GM21576 (cell line): ENCODE measurements around the gene ADAMTS10.
"Not testable (repeated sequence)": the region's sequence is repeated elsewhere in the genome, so short reads cannot be mapped to it uniquely, and the experiment has no call there.

Experiments
- ATAC-seq: cut with Tn5 transposase; IDR thresholded peaks from one replicate; pipeline ENCODE4 v1.9.1; 2021; ENCODE audit warnings: mild to moderate bottlenecking, moderate library complexity; ENCODE audit not compliant: unreplicated experiment

The ADAMTS10 gene

DNA sequence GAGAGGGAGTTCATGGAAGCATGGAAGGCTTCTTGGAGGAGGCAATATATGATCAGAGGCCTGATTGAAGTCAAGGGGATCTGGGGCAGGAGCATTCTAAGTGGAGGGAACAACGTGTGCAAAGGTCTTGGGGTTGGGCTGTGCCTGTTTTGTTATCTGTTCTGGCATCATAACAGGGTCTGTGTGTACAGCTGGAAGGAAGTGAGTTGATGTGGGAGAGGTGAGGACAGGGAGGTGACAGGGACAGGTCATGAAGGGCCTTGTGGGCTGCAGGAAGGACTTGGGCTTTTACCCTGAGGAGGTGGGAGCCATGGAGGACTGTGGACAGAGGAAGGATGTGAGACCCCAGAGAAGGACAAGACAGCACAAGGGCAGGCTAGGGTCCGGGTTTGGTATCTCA lies 18.7 kb upstream of the ADAMTS10 start:
- no peak for ATAC-seq

DNA sequence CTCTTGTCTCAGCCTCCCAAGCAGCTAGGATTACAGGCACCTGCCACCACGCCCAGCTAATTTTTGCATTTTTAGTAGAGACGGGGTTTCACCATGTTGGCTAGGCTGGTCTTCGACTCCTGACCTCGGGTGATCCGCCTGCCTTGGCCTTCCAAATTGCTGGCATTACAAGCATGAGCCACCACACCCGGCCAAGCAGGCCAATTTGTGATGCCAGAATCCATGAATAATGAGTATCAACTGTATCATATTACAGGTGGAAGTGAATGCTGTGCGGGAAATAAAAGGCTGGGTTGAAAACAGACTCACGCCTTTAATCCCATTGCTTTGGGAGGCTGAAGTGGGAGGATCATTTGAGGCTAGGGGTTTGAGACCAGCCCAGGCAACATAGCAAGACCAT lies 16.3 kb upstream of the ADAMTS10 start:
- ATAC-seq: no peak

DNA sequence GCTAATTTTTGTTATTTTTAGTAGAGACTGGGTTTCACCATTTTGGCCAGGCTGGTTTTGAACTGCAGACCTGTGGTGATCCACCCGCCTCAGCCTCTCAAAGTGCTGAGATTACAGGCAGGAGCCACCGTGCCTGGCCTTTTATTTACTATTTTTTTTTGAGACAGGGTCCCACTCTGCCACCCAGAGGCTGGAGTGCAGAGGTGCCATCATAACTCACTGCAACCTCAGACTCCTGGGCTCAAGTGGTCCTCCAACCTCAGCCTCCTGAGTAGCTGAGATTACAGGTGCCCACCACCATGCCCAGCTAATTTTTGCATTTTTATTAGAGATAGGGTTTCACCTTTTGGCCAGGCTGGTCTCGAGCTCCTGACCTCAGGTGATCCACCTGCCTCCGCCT lies 12.4 kb upstream of the ADAMTS10 start:
- not testable (repeated sequence) for ATAC-seq

DNA sequence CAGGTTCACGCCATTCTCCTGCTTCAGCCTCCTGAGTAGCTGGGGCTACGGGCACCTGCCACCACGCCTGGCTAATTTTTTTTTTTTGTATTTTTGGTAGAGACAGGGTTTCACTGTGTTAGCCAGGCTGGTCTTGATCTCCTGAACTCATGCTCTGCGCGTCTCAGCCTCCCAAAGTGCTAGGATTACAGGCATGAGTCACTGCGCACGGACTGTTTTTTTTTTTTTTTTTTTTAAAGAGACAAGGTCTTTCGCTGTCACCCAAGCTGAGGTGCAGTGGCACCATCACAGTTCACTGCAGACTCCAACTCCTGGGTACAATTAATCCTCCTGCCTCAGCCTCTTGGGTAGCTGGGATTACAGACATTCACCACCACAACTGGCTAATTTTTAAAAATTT lies 8.2 kb upstream of the ADAMTS10 start:
- no peak for ATAC-seq

DNA sequence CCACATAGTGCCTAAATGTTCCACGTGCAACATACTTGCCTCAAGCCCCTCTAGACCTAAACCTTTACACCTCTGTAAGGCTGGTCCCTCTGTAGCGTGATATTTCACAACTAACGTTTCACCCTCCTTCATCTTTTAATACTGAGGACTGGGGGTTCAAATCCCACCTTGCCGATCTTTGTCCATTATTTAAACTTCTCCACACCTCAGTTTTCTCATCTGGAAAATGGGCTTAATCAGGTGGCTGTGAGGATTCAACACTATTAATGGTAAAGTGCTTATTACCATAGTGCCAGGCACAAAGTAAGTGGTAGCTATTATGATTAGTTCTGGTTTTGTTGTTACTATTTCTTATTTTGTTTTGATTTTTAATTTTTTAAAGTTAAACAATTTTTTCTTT lies 7.5 kb upstream of the ADAMTS10 start:
- ATAC-seq: no peak

DNA sequence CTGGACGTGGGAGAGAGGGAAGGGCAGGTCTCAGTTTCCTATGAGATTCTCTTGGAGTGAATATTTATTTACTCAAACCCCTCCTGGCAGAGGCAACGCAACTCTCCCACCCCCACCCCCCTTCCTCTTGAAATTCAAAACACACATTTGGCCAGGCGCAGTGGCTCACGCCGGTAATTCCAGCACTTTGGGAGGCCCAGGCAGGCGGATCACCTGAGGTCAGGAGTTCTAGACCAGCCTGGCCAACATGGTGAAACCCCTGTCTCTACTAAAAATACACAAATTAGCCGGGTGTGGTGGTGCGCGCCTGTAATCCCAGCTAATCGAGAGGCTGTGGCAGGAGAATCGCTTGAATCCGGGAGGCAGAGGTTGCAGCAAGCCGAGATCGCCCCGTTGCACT lies 6.8 kb upstream of the ADAMTS10 start:
- not testable (repeated sequence) for ATAC-seq

DNA sequence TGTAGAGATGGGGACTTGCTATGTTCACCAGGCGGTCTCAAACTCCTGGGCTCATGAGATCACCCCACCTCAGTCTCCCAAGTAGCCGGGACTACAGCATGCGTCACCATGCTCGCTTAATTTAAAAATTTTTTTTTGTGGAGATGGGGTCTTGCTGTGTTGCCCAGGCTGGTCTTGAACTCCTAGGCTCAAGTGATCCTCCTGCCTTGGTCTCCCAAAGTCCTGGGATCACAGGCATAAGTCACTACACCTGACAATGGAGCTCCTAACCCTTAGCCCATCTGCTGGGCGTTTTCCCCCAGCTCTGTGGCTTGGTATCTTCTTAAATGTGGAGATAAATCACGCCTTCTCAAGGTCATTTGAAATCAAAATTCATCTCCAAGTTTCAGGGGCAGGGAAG lies 6.3 kb upstream of the ADAMTS10 start:
- ATAC-seq: no peak

DNA sequence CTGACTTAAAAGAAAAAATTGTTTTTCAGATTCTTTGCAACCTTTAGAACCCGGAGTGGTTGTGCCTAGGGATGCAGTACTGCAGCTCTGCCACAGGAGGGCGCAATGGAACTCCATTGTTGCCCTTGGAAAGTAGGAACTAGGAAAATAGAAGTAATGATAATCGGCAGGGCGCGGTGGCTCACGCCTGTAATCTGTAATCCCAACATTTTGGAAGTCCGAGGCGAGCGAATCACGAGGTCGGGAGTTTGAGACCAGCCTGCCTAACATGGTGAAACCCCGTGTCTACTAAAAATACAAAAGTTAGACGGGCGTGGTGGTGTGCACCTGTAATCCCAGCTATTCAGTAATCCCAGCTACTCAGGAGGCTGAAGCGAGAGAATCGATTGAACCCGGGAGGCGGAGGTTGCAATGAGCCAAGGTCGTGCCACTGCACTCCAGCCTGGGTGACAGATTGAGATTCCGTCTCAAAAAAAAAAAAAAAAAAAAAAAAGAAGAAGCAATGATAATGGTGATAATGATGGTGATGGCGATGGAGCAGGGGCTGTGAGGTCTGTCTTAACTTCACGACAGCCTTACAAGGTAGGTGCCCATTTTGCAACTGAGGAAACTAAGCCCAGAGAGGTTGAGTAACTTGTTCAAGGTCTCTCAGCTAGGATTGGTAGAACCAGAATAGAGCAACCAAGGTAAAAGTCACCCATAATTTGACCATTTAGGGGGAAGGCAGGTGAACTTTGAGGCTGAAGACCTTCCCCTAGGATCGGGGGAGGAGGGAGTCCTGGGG lies 5.5 kb upstream of the ADAMTS10 start:
- no peak for ATAC-seq

DNA sequence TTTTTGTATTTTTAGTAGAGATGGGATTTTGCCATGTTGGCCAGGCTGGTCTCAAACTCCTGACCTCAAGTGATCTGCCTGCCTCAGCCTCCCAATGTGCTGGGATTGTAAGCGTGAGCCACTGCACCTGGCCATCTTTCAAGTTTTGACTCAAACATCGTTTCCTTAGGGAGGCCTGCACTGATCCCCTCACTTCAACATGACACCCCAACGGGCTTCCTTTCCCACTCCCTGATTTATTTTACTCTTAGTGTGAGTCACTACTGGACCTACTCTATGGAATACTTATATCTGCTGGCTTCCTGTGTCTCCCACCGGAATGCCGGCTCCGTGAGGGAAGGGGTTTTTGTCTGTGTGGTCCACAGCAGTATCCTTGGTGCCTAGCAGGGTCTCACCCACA lies 4.5 kb upstream of the ADAMTS10 start:
- no peak for ATAC-seq

DNA sequence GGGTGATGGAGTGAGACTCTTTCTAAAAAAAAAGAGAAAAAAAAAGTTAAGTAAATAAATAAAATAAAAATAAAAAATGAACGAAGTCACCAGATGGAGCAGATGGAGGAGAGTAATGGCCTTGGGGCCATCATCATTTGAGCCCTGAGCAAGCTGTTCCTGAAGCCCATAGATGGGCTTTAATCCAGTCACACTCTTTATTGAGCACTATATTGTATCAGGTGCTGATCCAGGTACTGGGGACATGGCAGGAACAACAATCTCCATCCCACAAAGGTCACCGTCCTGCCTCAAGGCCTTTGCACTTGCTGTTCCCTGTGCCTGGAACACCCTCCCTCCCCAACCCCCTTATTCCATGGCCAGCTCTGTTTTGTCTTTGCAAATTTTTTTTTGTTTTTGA lies 3.9 kb upstream of the ADAMTS10 start:
- ATAC-seq: no peak

DNA sequence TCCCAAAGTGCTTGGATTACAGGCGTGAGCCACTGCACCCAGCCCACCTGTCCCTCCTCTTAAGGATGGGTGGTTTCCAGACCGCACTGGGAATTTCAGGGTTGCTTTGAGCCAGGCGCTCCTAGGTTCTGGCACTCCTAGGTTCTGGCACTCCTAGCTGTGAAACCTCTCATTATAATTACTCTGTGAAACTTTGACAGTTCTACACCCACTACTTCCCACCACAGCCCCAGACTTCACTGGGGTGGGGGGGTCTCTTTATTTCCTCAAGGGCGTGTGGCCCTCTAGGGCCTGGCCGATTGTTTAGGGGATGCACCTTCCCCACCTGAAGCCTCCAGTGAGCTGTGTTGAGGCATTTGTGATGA lies 2.3 kb upstream of the ADAMTS10 start:
- ATAC-seq: no peak

DNA sequence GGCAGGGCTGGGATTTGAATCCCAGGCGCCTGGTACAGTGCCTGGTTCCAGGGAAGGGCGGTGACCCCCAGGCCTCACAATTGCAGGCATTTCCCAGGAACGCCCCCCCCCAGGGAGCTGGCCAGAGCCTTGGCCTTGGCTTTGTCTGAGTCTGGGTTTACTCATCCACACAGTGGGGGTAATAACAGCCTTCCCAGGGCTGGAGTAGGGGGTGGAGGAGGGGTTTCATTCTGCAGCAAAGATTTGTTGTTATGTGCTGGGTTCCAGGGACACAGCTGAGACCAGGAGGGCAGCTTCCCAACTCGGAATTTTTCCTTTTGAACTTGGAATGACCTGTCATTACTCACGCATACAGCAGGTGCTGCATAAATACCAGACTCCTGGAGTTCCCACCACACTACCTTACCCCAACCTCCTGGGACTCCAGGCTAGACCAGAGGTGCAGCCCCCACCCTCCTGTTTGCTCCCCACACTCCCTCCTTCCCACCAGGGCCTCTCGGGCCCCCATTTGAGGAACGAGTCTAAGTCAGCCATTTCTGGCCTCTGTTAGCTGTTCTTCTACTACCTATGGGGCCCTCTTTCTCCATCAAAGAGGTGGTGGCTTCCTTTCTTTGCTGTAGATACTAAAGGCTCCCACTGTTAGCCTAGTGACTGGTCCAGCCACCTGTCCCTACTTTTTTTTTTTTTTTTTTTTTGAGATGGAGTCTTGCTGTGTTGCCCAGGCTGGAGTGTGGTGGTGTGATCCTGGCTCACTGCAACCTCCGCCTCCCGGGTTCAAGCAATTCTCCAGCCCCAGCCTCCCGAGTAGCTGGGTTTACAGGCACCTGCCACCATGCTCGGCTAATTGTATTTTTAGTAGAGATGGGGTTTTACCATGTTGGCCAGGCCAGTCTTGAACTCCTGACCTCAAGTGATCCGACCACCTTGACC lies 1.6 kb upstream of the ADAMTS10 start:
- no peak for ATAC-seq

DNA sequence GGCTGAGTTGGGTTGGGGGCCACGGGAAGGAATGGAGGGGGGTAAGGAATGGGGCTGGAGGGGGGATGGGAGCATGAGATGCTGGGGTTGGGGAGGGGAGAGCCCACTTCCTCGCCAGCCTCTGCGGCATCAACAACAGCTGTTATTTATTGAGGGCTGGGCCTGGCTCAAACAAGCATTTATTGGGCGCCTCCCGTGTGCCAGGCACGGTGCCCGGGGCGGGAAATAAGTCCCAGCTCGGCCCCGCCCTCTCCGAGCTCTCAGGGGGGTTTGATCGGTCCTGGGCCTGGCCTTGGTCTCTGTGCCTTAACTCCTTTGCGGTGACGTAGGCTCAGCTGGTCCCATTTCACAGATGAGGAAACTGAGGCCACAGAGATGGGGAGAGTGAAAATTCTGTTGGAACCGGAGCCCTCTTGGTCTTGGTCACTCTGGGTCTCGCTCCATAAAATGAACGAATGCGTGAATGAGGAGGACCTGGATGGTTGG lies 919 bp upstream of the ADAMTS10 start:
- ATAC-seq: no peak

DNA sequence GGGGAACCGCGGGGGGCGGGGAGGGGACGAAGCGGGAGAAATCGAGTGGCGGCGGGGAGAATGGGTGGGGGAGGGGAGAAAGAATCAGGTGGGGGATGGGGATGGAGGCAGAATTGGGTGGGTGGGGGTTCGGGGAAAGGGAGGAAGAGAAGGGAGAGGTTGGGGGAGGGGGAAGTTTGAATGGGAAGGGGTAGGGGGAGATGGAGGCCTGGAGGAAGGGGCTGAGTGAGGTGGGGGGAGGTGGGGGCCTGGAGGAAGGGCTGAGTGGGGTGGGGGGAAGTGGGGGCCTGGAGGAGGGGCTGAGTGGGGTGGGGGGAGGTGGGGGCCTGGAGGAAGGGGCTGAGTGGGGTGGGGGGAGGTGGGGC lies 403 bp upstream of the ADAMTS10 start:
- ATAC-seq: no peak

DNA sequence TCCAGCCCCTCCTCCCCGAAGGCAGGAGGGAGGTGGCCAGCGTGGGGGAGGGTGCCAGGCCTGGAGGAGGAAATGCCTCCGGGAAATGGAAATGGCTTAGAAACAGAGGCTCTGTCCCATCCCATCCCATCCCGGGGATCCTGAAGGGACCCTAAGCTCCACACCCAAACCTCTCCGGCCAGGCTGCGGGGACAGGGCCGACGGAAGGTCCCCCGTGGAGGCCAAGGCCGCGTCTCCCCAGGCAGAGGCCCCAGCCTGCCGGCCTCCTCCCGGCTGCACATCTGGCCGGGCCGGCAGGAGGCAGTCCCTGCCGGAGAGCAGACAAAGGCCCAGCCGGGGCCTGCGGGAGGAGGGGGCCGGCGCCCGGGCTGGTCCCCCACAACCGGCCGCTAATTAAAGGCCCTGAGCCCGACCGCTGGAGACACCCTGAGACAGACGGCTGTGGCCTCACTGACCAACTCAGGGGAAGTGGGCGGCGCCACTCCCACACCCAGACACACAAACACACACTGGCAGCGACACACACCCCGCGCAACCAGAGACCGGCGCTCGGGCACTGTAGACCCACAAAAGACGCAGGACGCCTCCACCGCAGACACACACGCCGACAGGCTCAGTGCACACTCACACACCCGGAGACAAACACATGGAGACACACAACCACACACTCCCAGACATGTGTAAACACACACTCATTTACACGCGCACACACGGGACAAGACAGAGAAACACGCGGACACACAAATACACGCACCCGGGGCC lies 1.1 kb downstream of the ADAMTS10 start:
- ATAC-seq: no peak

DNA sequence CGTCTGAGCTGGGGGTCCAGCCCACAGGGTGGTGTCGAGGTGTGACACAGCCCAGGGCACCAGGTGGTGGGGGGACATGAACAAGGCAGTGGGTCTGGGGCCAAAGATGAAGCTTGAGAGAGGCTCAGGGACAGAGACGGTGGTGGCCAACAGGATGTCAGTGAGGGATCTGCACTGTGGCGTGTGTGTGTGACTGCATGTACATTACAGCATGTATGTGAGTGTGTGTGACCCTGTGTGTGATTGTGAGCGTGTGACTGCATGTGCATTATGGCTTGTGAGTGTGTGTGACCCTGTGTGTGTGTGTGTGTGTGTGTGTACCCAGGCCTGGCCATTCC lies 1.6 kb downstream of the ADAMTS10 start:
- no peak for ATAC-seq

DNA sequence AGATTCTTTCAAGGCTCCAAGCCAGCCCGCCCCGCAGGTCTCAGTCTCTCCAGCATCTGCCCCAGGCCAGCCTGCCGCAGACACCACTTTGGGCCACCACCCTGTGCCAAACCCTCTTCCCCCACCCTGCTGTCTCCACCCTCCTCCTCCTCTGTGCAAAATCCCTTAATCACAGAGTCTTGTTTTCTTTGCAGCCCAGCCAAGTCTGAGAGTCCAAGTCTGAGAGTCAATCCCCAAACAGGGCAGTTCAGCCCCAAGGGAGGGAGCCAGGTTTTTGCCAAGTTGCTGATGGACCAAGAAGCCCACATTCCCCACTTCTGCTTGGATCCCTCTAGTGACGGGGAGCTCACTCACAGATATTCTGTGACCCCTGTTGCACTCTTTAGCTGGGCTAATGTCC lies 3.1 kb downstream of the ADAMTS10 start:
- ATAC-seq: no peak

DNA sequence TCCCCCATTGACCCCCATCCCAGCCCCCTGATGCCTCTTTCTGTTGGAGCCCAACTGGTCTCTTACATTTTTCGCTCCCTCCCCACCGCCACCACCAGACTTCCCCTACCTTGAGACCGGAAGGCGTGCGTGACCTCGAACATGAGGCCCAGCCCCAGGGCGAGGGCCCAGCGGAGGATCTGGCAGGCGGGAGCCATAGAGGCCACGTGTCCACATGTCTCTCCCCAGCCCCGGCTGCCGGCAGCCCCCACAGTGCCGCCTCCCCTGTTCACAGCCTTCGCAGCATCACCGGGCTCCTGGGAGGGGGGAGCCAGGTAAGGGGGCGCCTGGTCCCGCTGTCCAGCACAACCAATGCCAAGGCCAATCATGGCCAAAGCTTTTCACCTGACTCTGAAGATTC lies 5.0 kb downstream of the ADAMTS10 start:
- ATAC-seq: no peak

DNA sequence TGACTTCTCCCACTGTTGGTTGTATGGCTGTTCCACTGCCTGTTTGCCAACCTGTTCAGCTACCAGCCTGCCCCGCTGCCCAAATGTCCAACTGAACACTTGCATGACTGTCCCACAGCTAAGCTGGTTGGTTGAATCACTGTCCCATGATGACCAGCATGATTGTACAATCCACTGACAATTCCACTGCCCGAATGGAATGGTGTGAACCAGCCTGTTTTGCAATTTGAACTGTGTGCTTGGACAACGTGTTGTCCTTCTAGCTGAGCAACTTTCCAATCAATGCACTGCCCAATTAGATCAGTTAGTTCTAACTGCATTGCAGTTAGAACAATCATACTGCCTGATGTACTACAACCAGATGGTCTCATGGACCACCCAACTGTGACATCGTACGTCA lies 8.7 kb downstream of the ADAMTS10 start:
- ATAC-seq: no peak

DNA sequence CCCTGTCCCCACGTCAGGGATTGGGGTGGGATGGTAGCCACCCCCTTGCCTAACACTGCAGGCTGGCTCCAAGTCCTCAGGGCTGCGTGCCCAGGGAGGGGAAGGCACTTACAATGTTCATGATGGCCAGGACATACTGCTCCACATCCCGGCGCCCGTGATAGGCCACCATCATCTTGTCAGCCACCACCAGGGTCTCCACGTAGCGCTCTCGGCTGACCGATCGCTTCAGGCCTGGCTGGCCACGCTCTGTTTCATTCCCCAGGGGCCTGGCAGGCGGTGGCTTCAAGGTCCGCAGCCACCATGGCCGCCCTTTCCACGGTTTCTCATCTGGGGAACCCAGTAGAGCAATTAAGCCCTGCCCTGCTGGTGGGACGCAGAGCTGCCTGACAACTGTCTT lies 9.7 kb downstream of the ADAMTS10 start:
- no peak for ATAC-seq

DNA sequence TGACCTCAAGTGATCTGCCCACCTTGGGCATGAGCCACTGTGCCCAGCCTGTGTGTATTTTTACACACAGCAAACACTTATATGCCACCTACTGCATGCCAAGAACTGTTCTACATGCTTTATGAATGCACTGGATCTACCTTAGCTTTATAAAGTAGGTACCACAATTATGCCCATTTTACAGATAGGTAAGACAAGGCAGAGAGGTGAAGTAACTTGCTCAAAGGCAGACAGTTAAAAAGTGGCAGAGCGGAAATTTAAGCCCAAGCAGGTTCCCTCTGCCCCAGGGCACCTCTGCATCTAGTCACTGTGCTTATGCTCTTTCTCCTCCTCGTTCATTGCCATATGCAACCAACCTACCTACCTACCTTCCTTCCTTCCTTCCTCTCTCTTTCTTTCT lies 10.5 kb downstream of the ADAMTS10 start:
- no peak for ATAC-seq

DNA sequence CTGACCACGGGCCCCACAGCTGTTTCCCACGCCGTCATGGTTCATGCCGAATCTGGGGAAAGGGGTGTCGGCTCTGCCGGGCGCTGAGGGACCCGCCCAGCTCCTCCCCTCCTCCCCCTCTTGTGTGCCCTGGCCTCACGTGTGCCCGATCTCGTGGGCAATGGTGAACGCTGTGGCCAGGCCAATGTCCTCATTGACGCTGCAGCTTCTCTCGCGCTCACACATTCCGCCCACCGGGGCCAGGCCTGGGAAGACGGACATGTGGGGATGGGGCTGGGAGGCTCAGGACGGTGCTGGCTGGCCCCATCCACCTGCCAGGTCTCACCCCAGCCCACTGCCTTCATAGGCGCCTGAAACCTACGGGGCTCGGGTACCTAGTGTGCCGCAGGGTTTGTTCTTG lies 14.3 kb downstream of the ADAMTS10 start:
- no peak for ATAC-seq
